Transverse colon (tissue), 4 donors: ENCODE results near the gene CERK. TPM values are rescaled to one million over a fixed set of nuclear protein-coding genes. Genes with fewer than 3 reads are reported as not detected.

Experiments used
- DNase-seq: peaks from one replicate; pipeline ENCODE4 v3.0.0-alpha.2; 2019
- H3K27ac ChIP-seq, 4 donors: fragments of 200-600 bp; sonication (generic); 2 replicates each; pipeline ENCODE4 v1.5.1; 2016 to 2018; ENCODE audit warnings: inconsistent platforms in 4 of 4
- H3K27me3 ChIP-seq: fragments of 200-600 bp; sonication (generic); 2 replicates; pipeline ENCODE4 v1.5.1; 2017; ENCODE audit warnings: inconsistent platforms
- H3K36me3 ChIP-seq, 4 donors: fragments of 200-600 bp; sonication (generic); 2 replicates each; pipeline ENCODE4 v1.5.1; 2017 to 2019; ENCODE audit warnings: inconsistent platforms in 4 of 4
- H3K4me1 ChIP-seq, 4 donors: fragments of 200-600 bp; sonication (generic); 2 replicates each; pipeline ENCODE4 v1.5.1; 2017 to 2020; ENCODE audit warnings: inconsistent platforms in 4 of 4
- H3K4me3 ChIP-seq, 4 donors: fragments of 200-600 bp; sonication (generic); 1 replicate in 1 of 4; 2 replicates in 3 of 4; pipeline versions ENCODE4 v1.5.1 to v1.6.1; 2017 to 2019; ENCODE audit warnings: inconsistent platforms in 4 of 4
- H3K9me3 ChIP-seq, 2 donors: fragments of 200-600 bp; sonication (generic); 2 replicates each; pipeline ENCODE4 v1.5.1; 2017 to 2019; ENCODE audit warnings: inconsistent platforms in 2 of 2
- CTCF ChIP-seq, 5 experiments: fragments of 200-600 bp in 3 of 5; fragments of 450-650 bp in 2 of 5; sonication (generic) in 3 of 5; IDR thresholded peaks; 1 replicate in 2 of 5; 2 replicates in 3 of 5; pipeline ENCODE4 v1.5.1; 2016 to 2017; ENCODE audit warnings: antibody characterized with exemption in 5 of 5, inconsistent platforms in 3 of 5, mild to moderate bottlenecking in 2 of 5, moderate library complexity in 1 of 5
- EP300 ChIP-seq: sonication (generic); formaldehyde crosslinking; IDR thresholded peaks from one replicate; pipeline ENCODE4 v1.6.1; 2017; ENCODE audit warnings: antibody characterized with exemption, low read depth
- POLR2A ChIP-seq: fragments of 450-650 bp; IDR thresholded peaks from one replicate; pipeline ENCODE4 v1.6.1; 2016; ENCODE audit warnings: antibody characterized with exemption, mild to moderate bottlenecking, moderate library complexity
- POLR2AphosphoS5 ChIP-seq, 3 donors: sonication (generic); formaldehyde crosslinking; IDR thresholded peaks; one replicate each; pipeline ENCODE4 v1.6.1; 2016; ENCODE audit warnings: antibody characterized with exemption in 3 of 3
- WGBS, 2 donors: methylation state at CpG; one replicate each; pipeline ENCODE4 v1.1.5; 2018; ENCODE audit warnings: low coverage in 1 of 2; 5-methylcytosine and 5-hydroxymethylcytosine counted together
- in situ Hi-C, 4 donors: fragments of 200-750 bp; cut with MboI; loops; one replicate each; pipeline versions ENCODE4 v1.15.0 to v1.15.1; 2017; ENCODE audit warnings: low sequenced_read_pairs in 3 of 4, low pct_ligation_motif_present in 1 of 4, low pct_unique_long_range_greater_than_20kb in 1 of 4
- intact Hi-C: fragments of 100-400 bp; cut with DNase I; formaldehyde crosslinking; loops from one replicate; pipeline ENCODE4 v1.15.1; 2023; ENCODE audit warnings: low total_unique reads
- total RNA-seq, 4 donors: library from RNA; depleted of rRNA; stranded (reverse); fragments of >200 nt; gene quantifications; one replicate each; pipeline ENCODE4 v1.1.0, GENCODE V29; 2016

The CERK gene
- total RNA-seq, 4 donors from 2014 or later: 13.7 to 72.2 (median 63.5) TPM

- Histone ChIP-seq H3K9me3 (no peaks in the 10 kb centered on the region), H3K4me1 (peaks cover 0 to 9% (median 0%) of the 10 kb centered on the region in 4 donors), H3K4me3 (no peak overlapping the region), H3K27me3 (no peaks in the 10 kb centered on the region), H3K36me3 (peaks cover 0 to 50% (median 24%) of the 10 kb centered on the region in 4 donors), H3K27ac (no peak overlapping the region)
- 82 to 92% methylated on average over 11 of the region's 11 CpGs for WGBS, 2 donors
- TF ChIP-seq POLR2AphosphoS5 (IDR thresholded peaks at IDR 0.05): no peak
- no peak for TF ChIP-seq POLR2A
- no peak for TF ChIP-seq CTCF (IDR thresholded peaks at IDR 0.05)
- TF ChIP-seq EP300: no peak
- intact Hi-C loops: no loop called here
- in situ Hi-C loops: loop anchor here in 1 of 4 donors (25.0 kb wide), 1 partner anchor 149 kb away; no protein-coding TSS in a partner anchor
- DNase-seq: no peak
Measured at GRCh38 chr22:46710806-46711205, 27.2 kb downstream of the CERK start.

- Histone ChIP-seq H3K27me3 (no peaks in the 10 kb centered on the region), H3K36me3 (peaks cover 0 to 50% (median 22%) of the 10 kb centered on the region in 4 donors), H3K27ac (no peak overlapping the region), H3K9me3 (no peaks in the 10 kb centered on the region), H3K4me1 (no peaks in the 10 kb centered on the region), H3K4me3 (no peak overlapping the region)
- TF ChIP-seq POLR2A: no peak
- no peak for TF ChIP-seq CTCF (IDR thresholded peaks at IDR 0.05)
- no peak for TF ChIP-seq EP300
- no peak for TF ChIP-seq POLR2AphosphoS5 (IDR thresholded peaks at IDR 0.05)
- in situ Hi-C loops (loop anchor here in 1 of 4 donors (25.0 kb wide), 1 partner anchor 147 kb away; no protein-coding TSS in a partner anchor), intact Hi-C loops (no loop called here)
- no peak for DNase-seq
- 95% methylated on average over 15 of the region's 17 CpGs; no CpG with 5 or more reads in 1 of the 2 donors for WGBS, 2 donors
Measured at GRCh38 chr22:46708766-46709330, 29.2 kb downstream of the CERK start.

GRCh38 chr22:46707827-46708570 lies 30.1 kb downstream of the CERK start:
- Histone ChIP-seq H3K27me3 (no peaks in the 10 kb centered on the region), H3K27ac (no peak overlapping the region), H3K4me3 (no peak overlapping the region), H3K4me1 (no peaks in the 10 kb centered on the region), H3K36me3 (peaks cover 0 to 50% (median 22%) of the 10 kb centered on the region in 4 donors), H3K9me3 (no peaks in the 10 kb centered on the region)
- intact Hi-C loops (no loop called here), in situ Hi-C loops (loop anchor here in 1 of 4 donors (25.0 kb wide), 1 partner anchor 146 kb away; no protein-coding TSS in a partner anchor)
- TF ChIP-seq EP300 (no peak), POLR2AphosphoS5 (IDR thresholded peaks at IDR 0.05) (no peak), CTCF (IDR thresholded peaks at IDR 0.05) (no peak), POLR2A (no peak)
- 92 to 95% methylated on average over 4 to 28 of the region's 32 CpGs for WGBS, 2 donors
- DNase-seq: no peak

- intact Hi-C loops (no loop called here), in situ Hi-C loops (loop anchor here in 1 of 4 donors (25.0 kb wide), 1 partner anchor 145 kb away; no protein-coding TSS in a partner anchor)
- Histone ChIP-seq H3K27ac (no peak overlapping the region), H3K9me3 (no peaks in the 10 kb centered on the region), H3K36me3 (peaks cover 0 to 47% (median 21%) of the 10 kb centered on the region in 4 donors), H3K27me3 (no peaks in the 10 kb centered on the region), H3K4me1 (no peaks in the 10 kb centered on the region), H3K4me3 (no peak overlapping the region)
- 95% methylated on average over 13 of the region's 13 CpGs; no CpG with 5 or more reads in 1 of the 2 donors for WGBS, 2 donors
- no peak for DNase-seq
- TF ChIP-seq EP300: no peak
- TF ChIP-seq POLR2A: no peak
- no peak for TF ChIP-seq POLR2AphosphoS5 (IDR thresholded peaks at IDR 0.05)
- TF ChIP-seq CTCF (IDR thresholded peaks at IDR 0.05): no peak
Measured at GRCh38 chr22:46707305-46707704, 30.7 kb downstream of the CERK start.
